Uterus (tissue), 4 donors: Measurements from ENCODE around the gene NFIA. TPM values are rescaled to one million over a fixed set of nuclear protein-coding genes. Genes with fewer than 3 reads are reported as not detected.

Source experiments
- DNase-seq, 2 donors: peaks; one replicate each; pipeline ENCODE4 v3.0.0-alpha.2; 2019 to 2020
- H3K27ac ChIP-seq, 2 donors: fragments of 200-600 bp; sonication (generic); 1 replicate in 1 of 2; 2 replicates in 1 of 2; pipeline ENCODE4 v1.5.1; 2016 to 2018
- H3K27me3 ChIP-seq, 2 donors: fragments of 200-600 bp; sonication (generic); one replicate each; pipeline ENCODE4 v1.5.1; 2018 to 2019; ENCODE audit warnings: control low read depth in 1 of 2
- H3K36me3 ChIP-seq, 2 donors: fragments of 200-600 bp; sonication (generic); one replicate each; pipeline ENCODE4 v1.5.1; 2019; ENCODE audit warnings: control low read depth in 1 of 2
- H3K4me1 ChIP-seq, 2 donors: fragments of 200-600 bp; sonication (generic); one replicate each; pipeline ENCODE4 v1.5.1; 2018 to 2019; ENCODE audit warnings: control low read depth in 1 of 2
- H3K4me3 ChIP-seq, 2 donors: fragments of 200-600 bp; sonication (generic); 1 replicate in 1 of 2; 2 replicates in 1 of 2; pipeline ENCODE4 v1.5.1; 2018 to 2019; ENCODE audit warnings: mild to moderate bottlenecking in 1 of 2
- H3K9me3 ChIP-seq, 2 donors: fragments of 200-600 bp; sonication (generic); one replicate each; pipeline ENCODE4 v1.5.1; 2019; ENCODE audit warnings: control low read depth in 1 of 2
- POLR2A ChIP-seq, 2 donors: fragments of 450-650 bp; IDR thresholded peaks; one replicate each; pipeline ENCODE4 v1.6.1; 2016; ENCODE audit warnings: antibody characterized with exemption in 2 of 2, mild to moderate bottlenecking in 1 of 2, moderate library complexity in 1 of 2
- intact Hi-C: fragments of 100-400 bp; cut with DNase I; formaldehyde crosslinking; loops from one replicate; pipeline ENCODE4 v1.15.1; 2023; ENCODE audit warnings: low total_unique reads
- total RNA-seq, 4 donors: library from RNA; depleted of rRNA in 3 of 4; stranded (reverse); fragments of >200 nt in 3 of 4; gene quantifications; one replicate each; pipeline versions ENCODE4 v1.1.0 to v1.2.4, GENCODE V29; 2014 to 2023
- TF ChIP-seq, protein P1 (sequence below), 4 experiments: fragments of 200-600 bp in 2 of 4; fragments of 450-650 bp in 2 of 4; sonication (generic) in 2 of 4; IDR thresholded peaks; one replicate each; pipeline ENCODE4 v1.5.1; 2016 to 2019; ENCODE audit warnings: antibody characterized with exemption in 4 of 4, mild to moderate bottlenecking in 2 of 4, moderate library complexity in 1 of 4
- donor health status: DM: yes; HTN: yes; CAD: no.

The NFIA gene
- total RNA-seq, 4 donors from 2014 or later = 49.2 to 116 (median 64.9) TPM

DNA sequence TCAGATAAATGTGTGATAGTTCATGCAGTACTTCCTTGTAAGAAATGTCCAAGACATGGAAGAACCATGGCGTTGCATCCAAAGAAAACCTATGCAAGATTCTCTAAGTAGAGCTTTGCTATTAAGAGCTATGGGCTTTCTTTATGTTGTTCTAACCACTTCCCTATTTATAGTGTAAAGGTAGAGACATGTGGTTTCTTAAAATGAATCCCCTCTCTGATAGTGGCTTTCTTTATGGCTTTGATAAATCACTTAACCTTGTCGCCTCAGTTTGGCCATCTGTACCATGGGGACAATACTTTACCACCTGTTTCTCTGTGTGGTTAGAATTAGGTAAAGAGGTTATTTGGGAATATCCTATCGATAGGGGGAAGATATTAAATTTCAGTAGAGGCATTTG lies 305.5 kb downstream of the NFIA start:
- intact Hi-C loops = no loop called here
- H3K27ac ChIP-seq = no peak overlapping the region
- DNase-seq = no peak
- no peaks in the 10 kb centered on the region for H3K36me3 ChIP-seq
- TF ChIP-seq, protein P1, sequence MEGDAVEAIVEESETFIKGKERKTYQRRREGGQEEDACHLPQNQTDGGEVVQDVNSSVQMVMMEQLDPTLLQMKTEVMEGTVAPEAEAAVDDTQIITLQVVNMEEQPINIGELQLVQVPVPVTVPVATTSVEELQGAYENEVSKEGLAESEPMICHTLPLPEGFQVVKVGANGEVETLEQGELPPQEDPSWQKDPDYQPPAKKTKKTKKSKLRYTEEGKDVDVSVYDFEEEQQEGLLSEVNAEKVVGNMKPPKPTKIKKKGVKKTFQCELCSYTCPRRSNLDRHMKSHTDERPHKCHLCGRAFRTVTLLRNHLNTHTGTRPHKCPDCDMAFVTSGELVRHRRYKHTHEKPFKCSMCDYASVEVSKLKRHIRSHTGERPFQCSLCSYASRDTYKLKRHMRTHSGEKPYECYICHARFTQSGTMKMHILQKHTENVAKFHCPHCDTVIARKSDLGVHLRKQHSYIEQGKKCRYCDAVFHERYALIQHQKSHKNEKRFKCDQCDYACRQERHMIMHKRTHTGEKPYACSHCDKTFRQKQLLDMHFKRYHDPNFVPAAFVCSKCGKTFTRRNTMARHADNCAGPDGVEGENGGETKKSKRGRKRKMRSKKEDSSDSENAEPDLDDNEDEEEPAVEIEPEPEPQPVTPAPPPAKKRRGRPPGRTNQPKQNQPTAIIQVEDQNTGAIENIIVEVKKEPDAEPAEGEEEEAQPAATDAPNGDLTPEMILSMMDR (IDR thresholded peaks at IDR 0.05) = no peak
- TF ChIP-seq POLR2A (IDR thresholded peaks at IDR 0.05) = no peak
- peaks cover 0 to 5% of the 10 kb centered on the region in 2 donors for H3K9me3 ChIP-seq
- H3K27me3 ChIP-seq = no peaks in the 10 kb centered on the region
- H3K4me1 ChIP-seq = no peaks in the 10 kb centered on the region
- no peak overlapping the region for H3K4me3 ChIP-seq

DNA sequence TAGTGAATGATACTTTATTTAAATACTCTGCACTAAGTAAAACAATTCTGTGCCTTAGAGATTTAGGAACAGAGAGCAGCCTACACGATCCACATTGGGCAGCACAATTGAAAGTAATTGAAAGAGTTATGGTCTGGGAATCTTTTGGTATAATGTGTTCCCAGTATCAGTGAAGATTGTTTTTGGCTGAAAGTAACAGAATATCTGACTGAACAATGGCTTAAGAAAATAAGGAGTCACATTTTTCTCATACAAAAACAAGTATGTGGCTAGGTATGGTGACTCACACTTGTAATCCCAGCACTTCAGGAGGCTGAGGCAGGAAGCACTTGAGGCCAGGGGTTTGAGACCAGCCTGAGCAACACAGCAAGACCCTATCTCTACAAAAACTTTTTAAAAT lies 306.2 kb downstream of the NFIA start:
- Histone ChIP-seq H3K36me3 (no peaks in the 10 kb centered on the region), H3K9me3 (peaks cover 0 to 5% of the 10 kb centered on the region in 2 donors), H3K4me3 (no peak overlapping the region), H3K4me1 (no peaks in the 10 kb centered on the region), H3K27me3 (no peaks in the 10 kb centered on the region), H3K27ac (no peak overlapping the region)
- DNase-seq = no peak
- TF ChIP-seq, protein P1 (IDR thresholded peaks at IDR 0.05) = no peak
- no peak for TF ChIP-seq POLR2A (IDR thresholded peaks at IDR 0.05)
- intact Hi-C loops = no loop called here

DNA sequence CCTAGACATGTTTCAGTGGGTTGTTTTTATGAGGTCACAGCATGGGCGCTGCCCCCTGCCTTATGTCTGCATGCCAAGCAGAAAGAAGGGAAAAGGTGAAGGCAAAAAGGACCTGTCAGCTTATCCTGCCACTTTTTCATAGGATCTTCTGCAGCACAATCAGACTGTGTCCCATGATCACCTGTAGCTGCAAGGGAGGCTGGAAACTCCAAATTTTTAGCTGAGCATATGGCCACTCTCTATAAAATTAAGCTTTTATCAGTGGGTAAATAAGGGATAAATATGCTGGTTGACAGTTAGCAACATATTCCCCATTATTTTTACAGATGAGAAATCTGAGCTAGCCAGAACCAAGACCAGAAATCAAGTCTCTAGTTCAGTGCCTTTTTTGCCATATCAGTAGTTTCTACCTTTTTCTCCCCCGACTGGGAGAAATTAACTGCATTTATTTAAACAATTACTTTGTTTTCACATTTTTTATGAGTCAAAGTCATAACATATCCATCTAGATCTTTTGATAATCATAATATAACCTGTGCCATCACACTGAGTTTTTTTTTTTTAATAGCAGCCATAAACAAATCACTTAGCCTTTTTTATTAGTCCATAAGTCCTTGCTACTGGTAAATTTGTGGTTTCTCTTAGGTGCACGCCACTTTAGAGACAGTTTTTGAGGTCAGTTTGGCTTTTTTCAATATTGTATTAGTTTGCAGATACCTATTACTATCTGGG lies 307.0 kb downstream of the NFIA start:
- no peak for DNase-seq
- no peak for TF ChIP-seq POLR2A (IDR thresholded peaks at IDR 0.05)
- TF ChIP-seq, protein P1 (IDR thresholded peaks at IDR 0.05) = no peak
- H3K36me3 ChIP-seq = no peaks in the 10 kb centered on the region

DNA sequence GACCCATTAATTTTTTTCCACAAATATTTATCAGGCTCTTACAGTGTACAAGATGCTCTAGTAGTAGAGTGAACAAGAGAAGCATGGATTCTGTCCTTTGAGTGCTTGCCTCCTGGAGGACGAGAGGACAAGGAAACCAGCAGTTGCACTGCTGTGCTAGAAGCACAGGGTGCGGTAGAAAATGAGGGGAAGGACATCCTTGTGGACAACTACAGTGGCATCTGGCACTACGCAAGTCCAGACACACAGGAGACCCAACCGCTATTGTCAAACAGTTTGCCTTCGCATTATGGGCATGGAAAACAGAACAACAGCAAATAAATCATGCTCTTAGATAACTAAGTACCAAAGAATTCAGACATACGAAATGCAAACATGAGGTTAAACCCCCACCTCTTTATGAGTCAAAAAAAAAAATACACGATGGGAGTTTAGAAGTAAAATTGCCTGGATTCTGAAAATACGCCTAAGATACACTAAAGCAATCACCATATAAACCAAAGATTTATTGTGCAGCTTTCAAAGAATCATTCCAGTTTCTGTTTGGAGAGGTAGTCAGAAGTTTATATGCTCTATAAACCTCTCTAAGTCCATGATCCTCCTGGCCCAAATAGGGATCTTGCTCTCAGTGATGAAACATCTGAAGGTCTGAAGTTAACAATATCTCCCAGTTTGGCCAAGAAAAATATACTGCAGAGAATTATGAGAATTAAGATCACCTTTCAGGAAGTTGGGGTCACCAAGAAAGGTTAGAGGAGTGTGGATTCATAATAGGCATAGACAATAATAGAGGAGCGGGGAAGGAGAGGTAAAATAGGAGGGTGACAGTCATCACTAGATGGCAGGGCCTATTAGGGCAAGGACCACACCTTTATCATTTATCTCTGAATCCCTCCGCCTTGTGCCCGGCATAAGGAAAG lies 307.8 kb downstream of the NFIA start:
- no peak overlapping the region for H3K4me3 ChIP-seq
- H3K9me3 ChIP-seq = peaks cover 0 to 5% of the 10 kb centered on the region in 2 donors
- intact Hi-C loops = no loop called here
- no peaks in the 10 kb centered on the region for H3K36me3 ChIP-seq
- H3K27me3 ChIP-seq = no peaks in the 10 kb centered on the region
- DNase-seq = no peak
- no peak for TF ChIP-seq POLR2A (IDR thresholded peaks at IDR 0.05)
- TF ChIP-seq, protein P1 (IDR thresholded peaks at IDR 0.05) = no peak
- no peaks in the 10 kb centered on the region for H3K4me1 ChIP-seq
- peak overlapping the region; percentile 12 to 23 for H3K27ac ChIP-seq

More for the DNA sequence above, 307.0 kb downstream of the NFIA start:
- Histone ChIP-seq H3K27ac (peak overlapping the region; percentile 12 to 23), H3K4me1 (no peaks in the 10 kb centered on the region), H3K27me3 (no peaks in the 10 kb centered on the region), H3K9me3 (peaks cover 0 to 5% of the 10 kb centered on the region in 2 donors), H3K4me3 (no peak overlapping the region)
- intact Hi-C loops = no loop called here

DNA sequence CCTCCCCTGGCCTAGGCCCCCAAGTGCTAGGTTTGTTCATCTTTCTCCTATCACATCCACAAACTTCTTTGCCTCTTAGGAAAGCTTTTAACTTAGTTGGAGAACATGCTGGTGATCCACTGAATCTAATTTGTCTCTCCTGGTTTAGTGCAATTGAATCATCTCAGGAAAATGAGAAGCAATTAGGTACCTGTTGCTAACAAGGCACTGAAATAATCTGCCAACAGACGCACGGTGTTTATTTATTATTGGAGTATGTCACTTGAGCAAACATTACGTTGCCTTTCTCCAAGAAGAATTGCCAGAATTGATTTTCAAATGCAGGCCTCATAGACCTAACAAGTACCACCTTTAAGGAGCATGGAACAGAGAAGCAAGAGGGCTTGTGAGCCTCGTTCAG lies 309.4 kb downstream of the NFIA start:
- H3K9me3 ChIP-seq = peaks cover 0 to 5% of the 10 kb centered on the region in 2 donors
- H3K36me3 ChIP-seq = no peaks in the 10 kb centered on the region
- H3K4me3 ChIP-seq = no peak overlapping the region
- no peak for DNase-seq
- intact Hi-C loops = no loop called here
- TF ChIP-seq, protein P1 (IDR thresholded peaks at IDR 0.05) = no peak
- no peak for TF ChIP-seq POLR2A (IDR thresholded peaks at IDR 0.05)
- H3K4me1 ChIP-seq = no peaks in the 10 kb centered on the region
- H3K27me3 ChIP-seq = no peaks in the 10 kb centered on the region
- no peak overlapping the region for H3K27ac ChIP-seq
